Measurements from ENCODE around the gene NKTR. TPM values are rescaled to one million over a fixed set of nuclear protein-coding genes. Genes with fewer than 3 reads are reported as not detected.

NKTR gene
- total RNA-seq, 1 donor from 2014 or later: 87.3 TPM

GRCh38 chr3:42668793-42669217 lies 68.3 kb downstream of the NKTR start:
- H3K27me3 ChIP-seq (ENCODE audit: low read depth): no peaks in the 10 kb centered on the region
- no peaks in the 10 kb centered on the region for H3K9me3 ChIP-seq
- no peaks in the 10 kb centered on the region for H3K36me3 ChIP-seq
- TF ChIP-seq, protein P1, sequence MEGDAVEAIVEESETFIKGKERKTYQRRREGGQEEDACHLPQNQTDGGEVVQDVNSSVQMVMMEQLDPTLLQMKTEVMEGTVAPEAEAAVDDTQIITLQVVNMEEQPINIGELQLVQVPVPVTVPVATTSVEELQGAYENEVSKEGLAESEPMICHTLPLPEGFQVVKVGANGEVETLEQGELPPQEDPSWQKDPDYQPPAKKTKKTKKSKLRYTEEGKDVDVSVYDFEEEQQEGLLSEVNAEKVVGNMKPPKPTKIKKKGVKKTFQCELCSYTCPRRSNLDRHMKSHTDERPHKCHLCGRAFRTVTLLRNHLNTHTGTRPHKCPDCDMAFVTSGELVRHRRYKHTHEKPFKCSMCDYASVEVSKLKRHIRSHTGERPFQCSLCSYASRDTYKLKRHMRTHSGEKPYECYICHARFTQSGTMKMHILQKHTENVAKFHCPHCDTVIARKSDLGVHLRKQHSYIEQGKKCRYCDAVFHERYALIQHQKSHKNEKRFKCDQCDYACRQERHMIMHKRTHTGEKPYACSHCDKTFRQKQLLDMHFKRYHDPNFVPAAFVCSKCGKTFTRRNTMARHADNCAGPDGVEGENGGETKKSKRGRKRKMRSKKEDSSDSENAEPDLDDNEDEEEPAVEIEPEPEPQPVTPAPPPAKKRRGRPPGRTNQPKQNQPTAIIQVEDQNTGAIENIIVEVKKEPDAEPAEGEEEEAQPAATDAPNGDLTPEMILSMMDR (IDR thresholded peaks at IDR 0.05): no peak
- intact Hi-C loops (cut with DNase I): no loop called here
- no peak for ATAC-seq
- no peak overlapping the region for H3K4me3 ChIP-seq
- no peak overlapping the region for H3K27ac ChIP-seq
- no peak for DNase-seq
- H3K4me1 ChIP-seq: no peaks in the 10 kb centered on the region

DNA sequence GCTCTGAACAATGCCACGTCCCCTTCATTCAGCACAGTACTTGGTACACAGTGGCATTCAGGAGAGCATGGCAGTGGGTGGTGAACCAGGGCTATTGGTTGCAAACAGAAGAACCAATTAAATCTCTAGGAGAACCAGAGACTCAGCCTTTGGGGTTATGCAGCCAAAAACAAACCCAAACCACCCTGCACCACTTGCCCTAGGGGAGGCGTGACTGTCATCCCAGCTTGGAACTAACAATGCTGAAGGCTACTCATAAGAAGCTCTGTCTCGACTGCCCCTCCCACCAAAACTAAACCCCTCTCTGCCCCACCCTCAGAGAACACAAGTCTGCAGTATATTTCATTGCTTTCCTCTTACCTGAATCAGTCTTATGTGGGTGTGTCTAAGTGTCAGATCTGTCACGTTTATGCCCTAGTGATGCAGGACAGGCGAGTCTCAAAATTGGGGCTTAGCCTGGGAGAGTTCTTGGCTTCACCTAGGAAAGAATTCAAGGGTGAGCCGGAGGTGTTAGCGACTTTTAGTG lies 69.6 kb downstream of the NKTR start:
- Histone ChIP-seq H3K27me3 (ENCODE audit: low read depth) (no peaks in the 10 kb centered on the region), H3K4me3 (no peak overlapping the region), H3K36me3 (no peaks in the 10 kb centered on the region), H3K27ac (no peak overlapping the region), H3K9me3 (no peaks in the 10 kb centered on the region), H3K4me1 (no peaks in the 10 kb centered on the region)
- intact Hi-C loops (cut with DNase I): no loop called here
- ATAC-seq: no peak
- DNase-seq: no peak
- TF ChIP-seq, protein P1 (IDR thresholded peaks at IDR 0.05): no peak

- H3K4me1 ChIP-seq: no peaks in the 10 kb centered on the region
- H3K27ac ChIP-seq: no peak overlapping the region
- H3K27me3 ChIP-seq (ENCODE audit: low read depth): no peaks in the 10 kb centered on the region
- intact Hi-C loops (cut with DNase I): no loop called here
- TF ChIP-seq, protein P1 (IDR thresholded peaks at IDR 0.05): no peak
- ATAC-seq (no peak), DNase-seq (no peak)
- H3K36me3 ChIP-seq: no peaks in the 10 kb centered on the region
- no peak overlapping the region for H3K4me3 ChIP-seq
- no peaks in the 10 kb centered on the region for H3K9me3 ChIP-seq
Observed at GRCh38 chr3:42670670-42671069, 70.2 kb downstream of the NKTR start.

DNA sequence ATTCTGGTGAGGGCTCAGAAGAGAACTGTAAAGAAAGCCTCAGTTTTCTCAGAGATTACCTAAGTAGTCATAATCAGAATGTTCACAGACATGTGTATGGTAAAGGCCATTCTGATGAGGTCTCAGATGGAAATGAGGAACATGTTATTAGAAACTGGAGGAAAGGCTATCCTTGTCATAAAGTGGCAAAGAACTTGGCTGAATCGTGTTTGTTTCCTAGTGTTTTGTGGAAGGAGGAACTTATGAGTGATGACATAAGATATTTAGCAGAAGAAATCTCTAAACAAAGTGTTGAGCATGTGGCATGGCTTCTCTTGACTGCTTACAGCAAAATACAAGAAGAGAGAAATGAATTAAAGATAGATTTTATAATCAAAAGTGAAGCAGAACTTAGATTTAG lies 72.0 kb downstream of the NKTR start:
- H3K27ac ChIP-seq: no peak overlapping the region
- H3K36me3 ChIP-seq: no peaks in the 10 kb centered on the region
- TF ChIP-seq, protein P1 (IDR thresholded peaks at IDR 0.05): no peak
- H3K4me1 ChIP-seq: no peaks in the 10 kb centered on the region
- no peaks in the 10 kb centered on the region for H3K27me3 ChIP-seq (ENCODE audit: low read depth)
- peak in 1 of 2 donors; percentile 37 for ATAC-seq
- H3K9me3 ChIP-seq: no peaks in the 10 kb centered on the region
- H3K4me3 ChIP-seq: no peak overlapping the region
- intact Hi-C loops (cut with DNase I): no loop called here
- DNase-seq: no peak

GRCh38 chr3:42673082-42673481 lies 72.6 kb downstream of the NKTR start:
- Histone ChIP-seq H3K4me3 (no peak overlapping the region), H3K27me3 (ENCODE audit: low read depth) (no peaks in the 10 kb centered on the region), H3K27ac (no peak overlapping the region), H3K9me3 (no peaks in the 10 kb centered on the region), H3K4me1 (no peaks in the 10 kb centered on the region), H3K36me3 (no peaks in the 10 kb centered on the region)
- DNase-seq (no peak), ATAC-seq (no peak)
- intact Hi-C loops (cut with DNase I): no loop called here
- TF ChIP-seq, protein P1 (IDR thresholded peaks at IDR 0.05): no peak

DNA sequence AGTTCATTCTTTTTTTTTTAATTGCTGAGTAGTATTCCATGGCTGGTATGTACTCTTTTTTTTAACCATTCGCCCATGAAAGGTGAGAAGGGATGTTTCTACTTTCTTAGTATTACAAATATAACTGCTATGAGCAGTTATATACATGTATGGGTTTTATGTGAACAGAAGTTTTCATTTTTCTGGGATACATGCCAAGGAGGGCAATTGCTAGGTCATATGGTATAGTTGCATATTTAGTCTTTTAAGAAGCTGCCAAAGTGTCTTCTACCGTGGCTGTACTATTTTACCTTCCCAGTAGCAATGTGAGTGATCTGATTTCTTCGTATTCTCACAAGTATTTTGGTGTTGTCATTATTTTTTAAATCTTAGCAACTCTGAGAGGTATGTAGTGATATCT lies 73.7 kb downstream of the NKTR start:
- TF ChIP-seq, protein P1 (IDR thresholded peaks at IDR 0.05): no peak
- DNase-seq (no peak), ATAC-seq (no peak)
- Histone ChIP-seq H3K27ac (no peak overlapping the region), H3K4me1 (no peaks in the 10 kb centered on the region), H3K27me3 (ENCODE audit: low read depth) (no peaks in the 10 kb centered on the region), H3K4me3 (no peak overlapping the region), H3K36me3 (no peaks in the 10 kb centered on the region), H3K9me3 (no peaks in the 10 kb centered on the region)
- intact Hi-C loops (cut with DNase I): no loop called here

Measured in lower lobe of right lung (tissue), 2 donors.